Lung microvascular endothelial cell (primary cell): ENCODE results near the gene PLSCR1. TPM values are rescaled to one million over a fixed set of nuclear protein-coding genes. Genes with fewer than 3 reads are reported as not detected.
"Not testable (repeated sequence)": the region's sequence is repeated elsewhere in the genome, so short reads cannot be mapped to it uniquely, and the experiment has no call there.

Experiments used
- DNase-seq, 2 donors: peaks; one replicate each; pipeline versions ENCODE4 v3.0.0 to v3.0.0-alpha.2; 2010; ENCODE audit warnings: low read depth in 2 of 2
- total RNA-seq: library from RNA; depleted of rRNA; stranded (reverse); fragments of >200 nt; gene quantifications from 2 replicates; pipeline ENCODE4 v1.2.1, GENCODE V29; 2014

PLSCR1 gene
- total RNA-seq, 1 donor from 2014 or later: 70.4 TPM

DNA sequence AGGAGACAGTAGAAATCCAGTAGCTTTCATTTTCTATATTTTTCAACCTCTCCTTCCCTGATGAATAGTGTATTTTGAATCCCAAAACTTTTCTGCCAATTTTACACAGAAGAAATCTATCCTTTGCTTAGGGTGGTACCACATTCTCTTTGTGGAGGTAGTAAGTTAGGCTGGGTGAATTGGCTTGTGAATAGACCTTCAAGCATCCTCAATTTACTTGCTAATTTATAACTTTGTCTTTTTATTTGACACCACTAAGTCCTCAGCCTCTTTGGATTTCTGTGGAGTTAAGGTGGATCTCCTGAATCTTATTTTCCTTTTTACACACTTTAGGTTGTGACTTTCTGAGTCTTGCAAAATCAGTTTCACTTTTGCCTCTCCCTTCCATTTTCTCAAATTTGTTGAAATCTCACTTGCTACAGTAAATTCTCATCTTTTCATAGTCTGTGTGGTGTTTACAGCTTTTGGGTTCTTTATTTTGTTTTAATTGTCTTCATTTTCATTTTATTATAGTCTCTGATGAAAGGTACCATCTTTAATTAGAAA lies 5.7 kb upstream of the PLSCR1 start:
- DNase-seq: no peak

DNA sequence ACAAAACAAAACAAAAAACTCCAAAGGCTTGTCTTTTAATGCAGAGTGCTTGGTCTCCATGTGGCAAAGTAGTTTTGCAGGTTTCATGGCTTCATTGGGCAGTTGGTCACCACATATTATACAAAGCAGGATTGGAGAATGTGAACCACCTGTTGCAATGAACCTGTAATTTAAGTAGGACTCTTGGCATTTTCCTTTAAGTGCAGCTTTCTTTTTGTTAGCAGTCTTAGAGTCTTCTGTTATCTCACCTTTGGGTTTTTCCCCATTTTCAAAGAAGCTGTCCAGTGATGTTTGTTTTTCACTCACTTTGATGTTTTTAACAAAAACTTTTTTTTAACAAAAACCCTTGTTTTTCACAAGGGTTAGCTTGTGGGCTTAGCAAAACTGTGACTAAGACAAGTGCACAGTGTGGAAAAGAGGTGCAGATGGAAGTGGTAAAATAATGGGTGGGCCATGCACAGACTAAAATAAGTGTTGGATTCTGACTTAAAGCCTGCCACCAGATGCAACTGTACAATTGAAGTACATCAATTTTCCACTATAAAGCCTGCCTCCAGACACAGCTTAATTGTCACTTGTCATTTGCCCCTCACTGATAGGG lies 2.9 kb upstream of the PLSCR1 start:
- DNase-seq: no peak

DNA sequence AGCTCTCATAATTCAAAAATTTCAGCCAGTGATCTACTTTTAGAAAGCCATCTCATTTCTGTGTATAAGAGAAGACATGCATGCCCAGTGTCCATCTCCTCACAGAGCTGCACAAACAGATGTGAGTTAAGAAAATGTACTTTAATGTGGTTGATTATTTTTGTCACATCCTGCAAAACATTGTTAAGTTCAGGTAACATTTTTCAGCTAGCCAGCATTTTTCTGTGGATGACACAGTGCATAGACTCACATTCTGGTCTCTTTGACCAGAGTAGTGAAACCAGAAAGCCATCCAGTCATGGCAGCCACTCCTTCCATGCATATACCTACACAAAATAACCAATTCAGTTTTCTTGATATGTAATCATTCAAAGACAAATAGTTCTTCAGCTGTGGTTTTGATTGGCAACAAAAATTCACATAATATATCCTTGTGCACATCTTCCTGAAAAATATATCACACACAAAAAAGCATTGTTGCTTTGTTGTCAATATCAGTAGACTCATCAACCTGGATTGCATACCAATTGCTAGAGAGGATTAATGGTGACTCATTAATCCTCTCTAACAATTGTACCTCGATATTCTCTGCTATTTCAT lies 2.1 kb upstream of the PLSCR1 start:
- no peak for DNase-seq

DNA sequence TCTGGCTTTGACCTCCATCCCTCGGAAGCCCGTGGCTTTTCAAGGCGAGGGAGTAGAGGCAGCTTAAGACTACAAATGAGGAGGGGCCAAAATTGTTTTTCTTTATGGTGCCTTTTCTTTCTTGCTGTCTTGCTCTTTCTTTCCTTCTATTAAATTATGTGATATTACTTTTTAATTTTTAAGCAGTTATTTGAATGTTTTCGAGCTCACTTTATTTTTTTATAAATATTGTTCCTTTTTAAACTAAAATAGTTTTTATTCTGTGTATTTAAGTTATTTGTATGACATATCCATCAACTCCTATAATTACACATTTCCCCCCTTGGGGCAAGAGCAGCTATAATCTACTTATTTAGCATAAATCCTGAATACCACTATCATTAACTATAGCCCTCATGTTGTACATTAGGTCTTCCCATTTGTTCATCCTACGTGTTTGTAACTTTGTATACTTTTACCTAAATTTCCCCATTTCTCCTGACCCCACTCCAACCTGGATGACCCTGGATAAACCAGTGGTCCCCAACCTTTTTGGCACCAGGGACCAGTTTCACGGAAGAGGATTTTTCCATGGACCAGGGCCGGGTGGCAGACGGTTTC lies 622 bp upstream of the PLSCR1 start:
- no peak for DNase-seq

DNA sequence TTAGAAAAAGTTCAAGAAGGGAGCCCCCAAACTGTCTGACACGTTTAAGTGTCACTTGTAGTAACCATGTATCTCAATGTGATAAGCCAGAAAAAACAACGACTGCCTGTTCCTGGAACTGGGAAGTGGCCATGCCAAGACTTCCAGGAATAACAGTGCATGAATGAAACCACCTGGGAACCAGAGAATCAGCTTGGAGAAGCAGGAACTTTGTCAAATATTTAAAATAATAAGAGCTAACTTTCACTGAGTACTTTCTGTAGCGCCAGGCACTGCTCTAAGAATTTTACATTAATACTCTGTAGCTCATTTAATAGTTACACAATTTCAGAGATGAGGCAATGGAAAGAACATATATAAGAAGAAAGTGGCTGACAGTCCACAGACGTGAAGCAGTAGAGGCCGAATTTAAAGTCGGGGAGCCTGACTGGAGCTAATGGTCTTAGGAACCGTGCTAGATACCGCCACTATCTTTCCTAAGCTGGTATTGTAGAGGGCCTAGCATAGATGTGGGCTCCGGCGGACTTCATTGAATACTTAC lies 876 bp downstream of the PLSCR1 start:
- peak; percentile 27 to 36 for DNase-seq

DNA sequence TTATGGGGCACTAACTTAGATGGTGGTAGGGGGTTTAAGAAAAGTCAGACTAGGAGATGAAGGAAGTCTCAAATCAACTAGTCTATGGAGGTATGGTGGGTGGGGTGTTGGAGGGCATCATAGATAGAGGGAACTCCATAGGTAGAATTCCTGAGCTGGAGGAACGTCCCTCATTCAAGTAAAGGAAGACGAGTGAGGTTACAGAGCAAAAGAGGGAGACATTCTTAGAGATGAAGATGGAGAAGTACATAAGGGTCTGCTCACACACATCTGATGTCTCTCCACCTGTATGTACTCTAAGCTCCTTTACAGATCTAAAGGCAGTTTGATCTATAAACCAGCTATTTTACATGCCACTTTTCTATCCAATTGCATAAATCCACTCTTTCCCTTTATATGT lies 1.4 kb downstream of the PLSCR1 start:
- no peak for DNase-seq

DNA sequence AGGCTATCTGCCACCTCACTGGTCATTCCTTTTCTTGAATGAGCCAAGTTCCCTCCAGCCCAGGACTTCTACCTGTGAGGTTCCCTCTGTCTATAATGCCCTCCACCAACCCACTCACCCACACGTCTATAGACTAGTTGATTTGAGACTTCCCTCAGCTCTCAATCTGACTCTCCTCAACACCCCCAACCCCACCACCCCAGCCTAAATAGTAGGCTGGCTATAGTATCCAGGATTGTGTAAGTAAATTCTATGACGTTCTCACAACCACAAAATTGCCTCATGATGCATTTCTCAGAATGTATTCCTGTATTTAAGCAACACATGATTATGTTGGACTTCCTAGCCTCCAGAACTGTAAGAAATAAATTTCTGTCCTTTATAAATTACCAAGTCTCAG lies 2.2 kb downstream of the PLSCR1 start:
- peak in 1 of 2 donors; percentile 15 for DNase-seq

DNA sequence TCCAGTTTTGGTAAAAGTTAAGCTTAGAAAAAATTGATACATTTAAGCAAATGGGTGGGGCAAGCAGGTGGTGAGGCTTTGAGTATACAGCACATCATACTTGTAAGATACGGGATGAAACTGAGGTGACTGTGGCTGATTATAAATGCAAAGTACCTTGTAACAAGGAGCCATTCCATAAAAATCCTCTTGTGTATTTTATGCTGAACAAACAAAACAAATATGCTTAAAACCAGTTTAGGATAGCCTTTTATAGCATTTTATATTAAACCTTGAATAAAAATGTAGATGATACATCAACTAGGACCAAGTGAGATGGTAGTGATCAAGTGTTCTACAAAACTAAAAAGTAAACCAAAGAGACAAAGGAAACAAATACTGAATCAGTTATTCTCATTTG lies 3.4 kb downstream of the PLSCR1 start:
- no peak for DNase-seq

DNA sequence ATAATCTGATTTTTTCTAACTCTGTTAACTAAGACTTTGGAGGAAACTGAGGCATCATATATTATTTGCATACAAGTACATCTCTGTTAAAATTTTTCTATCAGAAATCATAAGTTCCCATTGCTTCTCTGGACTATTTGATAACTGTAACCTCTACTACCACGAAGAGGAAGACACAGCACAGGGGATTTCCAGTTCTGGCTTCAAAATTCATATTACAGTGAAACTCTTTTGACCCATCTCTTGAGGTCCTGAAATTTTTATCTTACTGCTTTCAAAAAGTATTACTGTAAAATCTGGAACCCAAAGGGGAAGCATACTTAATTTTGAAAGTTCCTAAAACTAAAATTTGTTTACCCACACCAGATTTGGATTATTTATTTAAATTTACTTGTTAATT lies 4.2 kb downstream of the PLSCR1 start:
- no peak for DNase-seq

DNA sequence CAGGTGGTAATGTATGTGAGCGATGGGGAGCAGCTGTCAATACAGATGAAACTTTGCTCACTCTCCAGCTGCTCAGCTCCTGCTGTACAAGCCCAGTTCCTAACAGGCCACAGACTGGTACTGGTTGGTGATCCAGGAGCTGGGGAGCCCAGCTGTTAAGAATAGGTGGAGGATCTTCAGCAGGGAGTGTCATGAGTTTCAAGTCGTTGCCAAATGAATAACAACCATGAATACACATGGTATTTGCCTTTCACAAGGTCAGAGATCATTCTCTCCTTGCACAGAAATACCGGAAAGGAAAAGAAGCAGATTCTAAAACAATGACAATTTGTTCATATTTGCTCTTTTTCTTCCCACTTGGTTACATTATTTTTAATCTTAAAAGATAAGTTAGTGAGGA lies 5.1 kb downstream of the PLSCR1 start:
- DNase-seq: peak in 1 of 2 donors; percentile 29

DNA sequence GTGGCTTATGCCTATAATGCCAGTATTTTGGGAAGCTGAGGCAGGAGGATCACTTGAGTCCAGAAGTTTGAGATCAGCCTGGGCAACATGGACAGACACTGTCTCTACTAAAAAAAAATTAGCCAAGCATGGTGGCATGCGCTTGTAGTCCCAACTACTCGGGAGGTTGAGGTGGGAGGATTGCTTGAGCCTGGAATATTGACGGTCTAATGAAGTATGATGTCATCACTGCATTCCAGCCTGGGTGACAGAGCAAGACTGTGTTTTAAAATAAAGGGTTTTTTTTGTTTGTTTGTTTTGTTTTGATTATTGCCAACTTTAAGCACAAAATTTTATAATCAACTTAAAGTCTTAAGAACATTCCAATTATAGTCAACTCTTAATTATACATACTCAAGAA lies 6.8 kb downstream of the PLSCR1 start:
- no peak for DNase-seq

DNA sequence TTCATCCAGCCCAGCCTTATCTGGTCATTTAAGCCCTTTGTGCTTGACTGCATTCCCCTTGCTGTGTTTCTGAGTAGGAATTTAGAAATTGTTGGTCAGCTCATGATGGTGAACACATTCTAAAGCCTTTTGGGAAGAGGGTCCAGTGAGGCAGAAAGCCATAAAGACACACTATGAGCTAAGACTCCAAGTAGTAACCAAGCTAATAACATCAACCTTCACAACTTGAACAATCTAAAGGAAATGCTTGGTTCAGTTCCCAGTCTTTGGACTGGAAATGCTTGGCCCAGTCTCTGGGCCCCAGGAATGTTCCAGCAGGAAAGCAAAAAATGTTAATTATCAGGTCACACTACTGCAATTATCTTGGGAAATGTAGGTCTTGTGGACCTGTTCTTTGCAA lies 7.7 kb downstream of the PLSCR1 start:
- DNase-seq: peak; percentile 22 to 34

DNA sequence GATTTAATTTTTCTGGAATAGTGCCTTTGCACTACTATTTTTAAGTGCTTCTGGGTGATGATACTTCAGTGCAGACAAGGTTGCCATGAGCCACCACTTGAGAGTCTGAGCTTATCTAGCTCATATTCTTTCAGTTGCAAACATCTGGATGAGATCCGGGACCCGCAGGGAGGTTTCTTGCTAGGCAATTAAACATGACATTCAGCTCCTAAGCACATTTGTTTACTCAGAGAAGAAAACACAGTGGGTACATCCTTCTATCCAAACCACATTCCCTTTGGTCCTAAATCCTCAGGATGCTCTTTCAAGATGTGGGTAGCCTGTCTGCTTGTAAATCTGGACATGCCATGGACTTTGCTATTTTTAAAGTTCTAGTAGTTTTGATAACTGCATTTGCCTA lies 12.0 kb downstream of the PLSCR1 start:
- no peak for DNase-seq

DNA sequence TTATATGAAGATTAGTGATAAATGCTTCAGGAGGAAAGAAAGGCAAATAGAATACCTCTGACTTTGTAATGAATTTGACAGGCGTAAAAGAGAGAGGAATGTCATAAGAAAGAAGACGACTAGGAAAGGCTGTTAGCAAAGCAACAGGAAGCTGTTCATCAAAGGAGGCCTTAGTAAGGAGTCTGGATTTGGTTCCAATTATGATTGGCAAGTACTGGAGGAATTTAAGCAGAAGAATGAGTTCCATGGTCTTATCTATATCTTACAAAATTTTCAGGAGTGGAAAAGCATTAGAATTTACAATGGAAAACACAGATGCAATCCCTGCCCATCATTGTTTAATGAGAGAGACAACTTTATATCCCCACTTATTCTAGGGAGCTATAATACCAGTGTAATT lies 13.8 kb downstream of the PLSCR1 start:
- no peak for DNase-seq

DNA sequence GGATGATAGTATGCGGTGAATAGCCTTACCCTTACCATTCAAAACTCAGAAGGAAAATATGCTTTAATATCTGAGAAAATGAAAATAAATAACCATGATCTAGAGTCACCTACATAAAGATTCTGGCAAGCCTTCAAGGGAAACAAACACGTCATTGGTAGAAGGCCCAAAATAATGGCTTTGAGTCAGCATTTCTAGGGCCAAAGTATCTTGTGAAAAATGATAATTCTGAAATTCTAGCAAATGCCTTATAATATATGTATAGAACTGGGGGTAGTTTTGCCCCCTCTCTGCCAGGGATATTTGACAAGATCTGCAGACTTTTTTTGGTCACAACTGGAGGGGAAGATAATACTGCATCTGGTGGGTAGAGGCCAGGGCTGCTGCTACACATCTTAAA lies 15.4 kb downstream of the PLSCR1 start:
- DNase-seq: peak in 1 of 2 donors; percentile 70

DNA sequence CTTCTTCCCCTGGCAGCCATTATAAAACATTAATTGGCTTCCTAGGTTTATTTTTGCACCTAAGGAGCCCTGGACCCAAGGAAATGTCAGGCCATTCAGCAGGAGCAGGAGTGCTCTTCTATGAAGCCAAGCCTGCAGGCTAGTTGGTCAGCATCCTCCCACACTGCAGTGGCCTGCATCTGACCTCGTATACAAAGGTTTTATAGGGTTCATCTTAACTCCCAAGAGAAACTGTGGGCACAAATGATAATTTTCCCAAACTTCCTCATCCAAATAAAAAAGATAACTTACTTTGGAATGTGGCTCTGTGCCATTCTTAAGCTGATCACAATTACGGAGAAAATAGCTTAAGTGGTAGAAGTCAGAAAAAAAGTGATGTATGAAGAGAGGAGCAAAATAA lies 19.4 kb downstream of the PLSCR1 start:
- DNase-seq: no peak

DNA sequence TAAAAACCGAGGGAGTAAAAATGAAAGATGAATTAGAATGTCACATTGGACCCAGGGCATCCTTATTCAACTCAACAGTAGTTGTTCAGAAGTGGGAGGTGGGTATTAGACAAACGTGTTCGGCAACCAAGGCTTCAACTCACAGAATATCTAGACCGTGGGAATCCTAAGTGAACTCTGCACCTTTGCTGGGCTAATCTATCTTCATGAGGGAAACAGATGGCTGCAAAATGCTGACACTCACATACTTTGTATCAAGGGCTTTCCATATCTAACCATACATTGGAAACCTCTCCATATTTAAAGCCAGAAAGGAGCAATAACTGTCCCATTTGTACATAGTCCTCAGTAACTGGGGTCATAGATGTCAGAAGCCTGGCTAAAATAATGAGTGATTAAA lies 20.9 kb downstream of the PLSCR1 start:
- DNase-seq: peak in 1 of 2 donors; percentile 89

DNA sequence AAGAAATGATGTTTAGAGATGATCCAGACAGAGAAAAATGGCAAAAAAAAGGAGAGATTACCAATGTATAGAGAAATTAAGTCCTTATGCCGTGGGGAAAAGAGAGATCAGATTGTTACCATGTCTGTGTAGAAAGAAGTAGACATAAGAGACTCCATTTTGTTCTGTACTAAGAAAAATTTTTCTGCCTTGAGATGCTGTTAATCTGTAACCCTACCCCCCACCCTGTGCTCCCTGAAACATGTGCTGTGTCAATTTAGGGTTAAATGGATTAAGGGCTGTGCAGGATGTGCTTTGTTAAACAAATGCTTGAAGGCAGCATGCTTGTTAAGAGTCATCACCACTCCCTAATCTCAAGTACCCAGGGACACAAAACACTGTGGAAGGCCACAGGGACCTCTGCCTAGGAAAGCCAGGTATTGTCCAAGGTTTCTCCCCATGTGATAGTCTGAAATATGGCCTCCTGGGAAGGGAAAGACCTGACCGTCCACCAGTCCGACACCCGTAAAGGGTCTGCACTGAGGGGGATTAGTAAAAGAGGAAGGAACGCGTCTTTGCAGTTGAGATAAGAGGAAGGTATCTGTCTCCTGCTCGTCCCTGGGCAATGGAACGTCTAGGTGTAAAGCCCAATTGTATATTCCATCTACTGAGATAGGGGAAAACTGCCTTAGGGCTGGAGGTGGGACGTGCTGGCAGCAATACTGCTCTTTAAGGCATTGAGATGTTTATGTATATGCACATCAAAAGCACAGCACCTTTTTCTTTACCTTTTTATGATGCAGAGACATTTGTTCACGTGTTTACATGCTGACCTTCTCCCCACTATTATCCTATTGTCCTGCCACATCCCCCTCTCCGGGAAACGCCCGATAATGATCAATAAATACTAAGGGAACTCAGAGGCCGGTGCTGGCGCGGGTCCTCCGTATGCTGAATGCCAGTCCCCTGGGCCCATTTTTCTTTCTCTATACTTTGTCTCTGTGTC lies 21.9 kb downstream of the PLSCR1 start:
- DNase-seq: not testable (repeated sequence)

DNA sequence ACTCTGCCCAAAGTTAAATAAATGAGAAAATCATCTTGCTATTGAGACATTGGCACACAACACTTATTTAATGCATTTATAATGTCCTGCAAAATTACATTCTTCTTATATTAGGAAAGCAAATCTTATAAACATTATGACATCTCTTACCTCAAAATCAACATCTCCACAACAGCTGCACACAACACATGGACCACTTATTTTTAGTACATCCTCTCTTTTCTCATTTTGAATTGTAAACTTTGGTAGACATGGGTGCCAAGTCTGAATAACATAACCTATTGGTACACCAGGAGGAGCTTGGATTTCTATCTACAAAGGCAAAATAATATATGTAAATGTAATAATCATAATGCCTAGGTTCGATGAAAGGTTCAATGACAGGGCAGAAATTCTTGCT lies 23.0 kb downstream of the PLSCR1 start:
- DNase-seq: no peak

DNA sequence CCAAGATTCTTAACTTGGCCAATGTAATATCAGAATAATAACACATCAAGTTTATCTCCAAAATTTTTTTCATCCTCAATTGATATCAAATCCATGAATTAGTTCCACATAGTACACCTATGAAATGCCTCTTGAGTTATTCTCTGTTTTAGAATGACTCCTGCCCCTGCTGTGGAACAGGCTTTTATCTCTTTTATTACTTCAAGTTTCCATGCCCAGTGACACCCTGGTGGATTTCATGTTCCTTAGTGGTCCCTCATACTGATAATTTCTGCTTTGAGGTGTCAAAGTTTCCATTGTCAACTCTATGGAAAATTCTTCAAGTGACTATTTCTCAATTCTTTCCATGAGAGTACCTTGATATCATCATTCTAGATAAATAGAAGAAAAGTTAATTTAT lies 24.6 kb downstream of the PLSCR1 start:
- DNase-seq: no peak

DNA sequence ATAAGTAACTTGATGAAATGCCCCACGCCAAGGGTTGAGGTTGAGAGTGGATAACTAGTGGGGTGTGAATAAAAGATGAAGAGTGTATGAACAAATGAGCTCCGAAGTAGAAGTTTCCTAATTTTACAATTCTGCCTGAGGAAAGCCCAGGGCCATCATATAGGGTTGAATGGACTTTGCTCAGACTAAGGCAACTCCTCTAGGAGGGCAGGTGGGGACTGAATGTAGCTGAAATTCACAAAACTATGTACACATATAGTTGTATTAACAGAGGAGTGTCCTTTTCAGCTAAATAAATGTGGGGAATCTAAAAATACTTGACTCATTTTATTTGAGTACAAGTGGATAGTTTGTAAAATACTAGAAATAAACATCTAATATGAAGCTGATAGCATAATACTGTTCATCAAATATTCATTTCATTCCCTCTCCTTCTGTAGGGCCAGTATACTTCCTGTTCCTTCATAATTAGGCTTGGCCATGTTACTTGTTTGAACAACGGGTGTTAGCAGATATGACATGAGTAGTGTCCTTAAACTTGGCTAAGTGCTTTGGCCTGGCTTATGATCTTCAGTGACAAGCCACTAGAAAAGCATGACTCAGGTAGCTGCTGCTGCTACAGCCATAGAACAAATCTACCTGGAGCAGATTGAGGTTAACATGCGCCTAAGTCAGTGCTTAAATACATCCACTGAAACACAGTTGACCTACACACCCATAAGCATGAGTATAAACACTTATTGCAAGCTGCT lies 26.5 kb downstream of the PLSCR1 start:
- no peak for DNase-seq
